ENCODE measurements around the gene ELL. TPM values are rescaled to one million over a fixed set of nuclear protein-coding genes. Genes with fewer than 3 reads are reported as not detected.

The ELL gene
- total RNA-seq, 6 donors from 2014 or later = 19.8 to 66.0 (median 22.4) TPM

DNA sequence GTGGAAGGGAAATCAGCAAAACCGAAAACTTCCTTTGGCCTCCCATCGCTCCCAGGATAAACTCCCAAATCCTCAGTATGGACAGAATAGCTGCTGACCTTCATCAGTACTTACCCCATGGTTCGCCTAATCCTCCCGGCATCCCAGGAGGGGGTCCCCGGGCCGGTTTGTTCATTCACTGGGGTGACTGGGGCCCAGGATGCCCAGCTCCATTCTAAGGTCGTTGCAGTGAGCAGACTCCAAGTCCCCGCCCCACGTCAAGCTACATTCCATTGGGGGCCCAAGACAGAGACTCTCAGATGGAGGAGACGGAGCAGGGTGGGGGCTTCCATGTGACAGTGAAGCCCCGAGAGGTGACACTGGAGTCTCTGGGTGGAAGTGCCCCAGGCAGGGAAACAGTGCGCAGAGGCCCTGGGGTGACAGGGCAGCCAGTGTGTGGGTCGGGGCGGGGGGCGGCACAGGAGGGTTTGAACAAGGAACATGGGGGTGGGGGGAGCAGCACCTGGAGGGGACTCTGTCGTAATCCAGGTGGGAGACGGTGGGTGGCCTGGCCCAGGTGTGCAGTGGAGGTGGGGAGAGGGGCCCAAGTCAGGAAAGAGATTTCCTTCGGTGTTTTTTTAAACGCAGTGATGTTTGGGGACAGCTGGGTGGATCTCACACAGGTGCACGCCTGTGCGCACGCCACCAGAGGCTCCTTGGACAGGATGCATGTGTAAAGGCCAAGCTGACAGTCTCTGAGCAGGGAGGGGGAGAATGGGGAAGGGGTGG lies 97.6 kb downstream of the ELL start:
- 84 to 90% methylated on average over 14 to 22 of the region's 22 CpGs for WGBS, 2 donors
- peak overlapping the region in 2 of 4 donors; percentile 2 to 7 for H3K27ac ChIP-seq
- peaks cover 30 to 64% (median 35%) of the 10 kb centered on the region in 4 donors for H3K4me1 ChIP-seq
- ATAC-seq (ENCODE audit: low FRiP score in 2 of 2) (no peak), DNase-seq (peak in 1 of 2 donors; percentile 61)
- TF ChIP-seq POLR2AphosphoS5 (IDR thresholded peaks at IDR 0.05) (no peak), POLR2A (IDR thresholded peaks at IDR 0.05) (no peak), EP300 (IDR thresholded peaks at IDR 0.05) (no peak)
- TF ChIP-seq, protein P1, sequence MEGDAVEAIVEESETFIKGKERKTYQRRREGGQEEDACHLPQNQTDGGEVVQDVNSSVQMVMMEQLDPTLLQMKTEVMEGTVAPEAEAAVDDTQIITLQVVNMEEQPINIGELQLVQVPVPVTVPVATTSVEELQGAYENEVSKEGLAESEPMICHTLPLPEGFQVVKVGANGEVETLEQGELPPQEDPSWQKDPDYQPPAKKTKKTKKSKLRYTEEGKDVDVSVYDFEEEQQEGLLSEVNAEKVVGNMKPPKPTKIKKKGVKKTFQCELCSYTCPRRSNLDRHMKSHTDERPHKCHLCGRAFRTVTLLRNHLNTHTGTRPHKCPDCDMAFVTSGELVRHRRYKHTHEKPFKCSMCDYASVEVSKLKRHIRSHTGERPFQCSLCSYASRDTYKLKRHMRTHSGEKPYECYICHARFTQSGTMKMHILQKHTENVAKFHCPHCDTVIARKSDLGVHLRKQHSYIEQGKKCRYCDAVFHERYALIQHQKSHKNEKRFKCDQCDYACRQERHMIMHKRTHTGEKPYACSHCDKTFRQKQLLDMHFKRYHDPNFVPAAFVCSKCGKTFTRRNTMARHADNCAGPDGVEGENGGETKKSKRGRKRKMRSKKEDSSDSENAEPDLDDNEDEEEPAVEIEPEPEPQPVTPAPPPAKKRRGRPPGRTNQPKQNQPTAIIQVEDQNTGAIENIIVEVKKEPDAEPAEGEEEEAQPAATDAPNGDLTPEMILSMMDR (IDR thresholded peaks at IDR 0.05) = no peak
- no peaks in the 10 kb centered on the region for H3K9me3 ChIP-seq
- H3K36me3 ChIP-seq = peaks cover 0 to 4% (median 0%) of the 10 kb centered on the region in 4 donors
- H3K27me3 ChIP-seq = no peaks in the 10 kb centered on the region
- no peak overlapping the region for H3K4me3 ChIP-seq

DNA sequence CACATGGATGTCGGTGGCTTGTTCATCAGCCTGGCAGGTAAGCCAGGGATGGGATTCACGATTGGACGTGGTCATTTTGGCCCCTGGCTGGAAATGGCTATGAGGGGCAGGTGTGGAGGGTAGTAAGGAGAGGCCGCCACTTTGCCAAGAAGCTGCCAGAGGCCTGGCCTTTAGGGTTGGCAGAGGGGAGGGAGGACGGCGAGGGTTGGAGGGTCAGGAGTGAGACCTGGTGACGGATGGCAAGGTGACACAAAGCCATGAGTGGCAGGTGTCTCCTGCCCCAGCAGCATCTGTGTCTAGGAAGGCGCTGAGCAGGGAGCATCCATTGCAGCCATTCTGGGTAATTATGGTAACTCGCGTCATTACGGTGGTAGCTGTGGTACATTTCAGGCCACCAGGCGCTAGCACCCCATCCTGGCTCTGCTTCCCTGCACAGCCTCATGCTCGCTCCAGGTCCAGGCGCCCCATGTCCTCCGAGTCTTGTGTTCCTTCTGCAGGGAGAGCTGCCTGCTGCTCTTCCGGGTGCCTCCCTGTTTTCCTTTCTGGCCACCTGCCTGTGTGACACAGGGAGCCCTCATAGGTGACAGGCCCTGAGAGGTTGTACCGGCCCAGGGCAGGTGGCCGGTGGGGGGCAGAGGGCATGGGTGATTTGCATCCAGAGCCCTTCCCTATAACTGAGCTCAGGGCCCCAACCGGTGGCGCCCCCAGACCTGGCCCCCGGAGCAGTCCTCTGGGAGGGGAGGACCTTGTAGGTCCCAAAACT lies 98.4 kb downstream of the ELL start:
- Histone ChIP-seq H3K27ac (peak overlapping the region in 2 of 4 donors; percentile 2 to 7), H3K4me1 (peaks cover 28 to 63% (median 35%) of the 10 kb centered on the region in 4 donors), H3K9me3 (no peaks in the 10 kb centered on the region), H3K27me3 (no peaks in the 10 kb centered on the region), H3K4me3 (no peak overlapping the region), H3K36me3 (peaks cover 0 to 4% (median 0%) of the 10 kb centered on the region in 4 donors)
- TF ChIP-seq, protein P1 (IDR thresholded peaks at IDR 0.05) = no peak
- TF ChIP-seq EP300 (IDR thresholded peaks at IDR 0.05) (no peak), POLR2AphosphoS5 (IDR thresholded peaks at IDR 0.05) (no peak), POLR2A (IDR thresholded peaks at IDR 0.05) (no peak)
- DNase-seq = peak in 1 of 2 donors; percentile 78
- WGBS, 2 donors = 83 to 87% methylated on average over 19 to 21 of the region's 21 CpGs
- ATAC-seq (ENCODE audit: low FRiP score in 2 of 2) = no peak

DNA sequence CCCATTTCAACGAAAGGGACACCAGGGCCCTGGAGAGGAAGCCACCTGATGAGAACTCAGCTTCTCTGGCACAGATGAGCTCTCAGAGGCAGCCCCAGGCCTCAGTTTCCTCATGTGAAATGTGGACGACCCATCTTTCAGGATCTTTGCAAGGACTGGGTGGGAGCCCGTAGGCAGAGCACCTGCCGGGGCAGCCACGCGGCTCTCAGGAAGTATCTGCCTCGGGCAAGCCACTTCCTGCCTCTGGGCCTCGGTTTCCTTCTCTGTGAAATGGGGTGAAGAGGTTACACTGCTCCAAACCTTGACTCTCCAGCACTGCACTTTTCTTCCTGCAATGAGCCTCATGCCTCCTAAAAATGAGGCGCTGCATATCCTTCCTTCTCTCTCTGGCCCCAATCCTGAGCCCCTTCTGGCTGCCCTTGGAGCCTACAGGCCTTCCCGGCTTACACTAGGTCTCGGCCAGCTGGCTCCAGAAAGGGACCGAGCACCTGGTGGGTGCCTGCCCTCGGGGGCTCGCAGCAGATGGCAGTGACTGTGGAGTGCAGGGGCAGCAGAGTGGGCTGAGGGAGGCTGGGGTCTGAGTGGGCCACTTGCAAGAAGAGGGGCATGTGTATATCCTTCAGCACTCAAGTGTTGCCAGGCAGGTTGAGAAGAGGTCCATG lies 99.2 kb downstream of the ELL start:
- Histone ChIP-seq H3K27ac (peak overlapping the region in 1 of 4 donors; percentile 53), H3K36me3 (peaks cover 0 to 4% (median 0%) of the 10 kb centered on the region in 4 donors), H3K4me3 (no peak overlapping the region), H3K27me3 (no peaks in the 10 kb centered on the region), H3K9me3 (no peaks in the 10 kb centered on the region), H3K4me1 (peaks cover 32 to 69% (median 42%) of the 10 kb centered on the region in 4 donors)
- DNase-seq (peak in 1 of 2 donors; percentile 50), ATAC-seq (ENCODE audit: low FRiP score in 2 of 2) (no peak)
- 74 to 89% methylated on average over 6 to 12 of the region's 14 CpGs for WGBS, 2 donors
- TF ChIP-seq EP300 (IDR thresholded peaks at IDR 0.05) (no peak), POLR2AphosphoS5 (IDR thresholded peaks at IDR 0.05) (no peak), POLR2A (IDR thresholded peaks at IDR 0.05) (no peak)
- TF ChIP-seq, protein P1 (IDR thresholded peaks at IDR 0.05) = no peak

DNA sequence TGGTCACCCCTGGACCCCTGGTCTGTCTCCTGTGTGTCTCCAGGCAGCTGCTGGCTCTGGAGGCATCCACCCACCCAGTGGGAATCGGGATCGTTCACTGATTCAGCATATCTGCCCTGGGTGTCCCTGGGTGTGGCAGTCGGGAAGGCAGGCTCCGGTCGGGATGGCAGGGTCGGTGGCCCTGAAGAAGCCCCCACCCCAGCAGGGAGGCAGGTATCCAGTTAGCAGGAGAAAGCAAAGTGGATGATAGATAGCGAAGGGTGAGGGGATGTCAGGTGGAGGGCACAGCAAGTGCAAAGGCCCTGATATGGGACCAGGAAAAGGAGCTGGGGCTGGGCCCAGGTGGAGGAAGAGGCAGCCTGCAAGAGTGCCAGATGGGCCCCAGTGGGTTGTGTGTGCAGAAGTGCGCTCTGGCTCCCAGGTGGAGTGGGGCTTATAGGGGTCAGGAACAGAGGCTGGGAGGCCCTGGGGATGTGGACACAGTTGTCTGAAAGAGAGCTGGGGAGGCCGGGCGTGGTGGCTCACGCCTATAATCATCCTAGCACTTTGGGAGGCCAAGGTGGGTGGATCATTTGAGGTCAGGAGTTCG lies 100.4 kb downstream of the ELL start:
- ATAC-seq (ENCODE audit: low FRiP score in 2 of 2) = no peak
- H3K4me3 ChIP-seq = no peak overlapping the region
- peak overlapping the region in 2 of 4 donors; percentile 71 to 94 for H3K27ac ChIP-seq
- peak in 1 of 2 donors; percentile 55 for DNase-seq
- WGBS, 2 donors = 82 to 91% methylated on average over 10 to 12 of the region's 12 CpGs
- TF ChIP-seq POLR2A (IDR thresholded peaks at IDR 0.05) (no peak), EP300 (IDR thresholded peaks at IDR 0.05) (no peak), POLR2AphosphoS5 (IDR thresholded peaks at IDR 0.05) (no peak)
- TF ChIP-seq, protein P1 (IDR thresholded peaks at IDR 0.05) = no peak
- H3K36me3 ChIP-seq = no peaks in the 10 kb centered on the region
- no peaks in the 10 kb centered on the region for H3K9me3 ChIP-seq
- no peaks in the 10 kb centered on the region for H3K27me3 ChIP-seq
- peaks cover 44 to 74% (median 52%) of the 10 kb centered on the region in 4 donors for H3K4me1 ChIP-seq

Data from upper lobe of left lung (tissue), 6 donors.